ENCODE data around the gene PNPO. TPM values are rescaled to one million over a fixed set of nuclear protein-coding genes. Genes with fewer than 3 reads are reported as not detected.

The PNPO gene
- total RNA-seq, 1 donor from 2014 or later, result 43.5 TPM

GRCh38 chr17:47959825-47960655 is 18.7 kb downstream of the PNPO start:
- H3K36me3 ChIP-seq (ENCODE audit: control insufficient read depth, insufficient read depth, low read length), result no peaks in the 10 kb centered on the region
- H3K27me3 ChIP-seq (ENCODE audit: control insufficient read depth, insufficient read depth, low read length), result no peaks in the 10 kb centered on the region
- H3K4me3 ChIP-seq (ENCODE audit: low read depth, low read length), result no peak overlapping the region
- no peak for DNase-seq (ENCODE audit: low read depth)
- TF ChIP-seq CTCF (IDR thresholded peaks at IDR 0.05; ENCODE audit: insufficient read depth, low read length, poor library complexity, severe bottlenecking), result no peak

- TF ChIP-seq CTCF (IDR thresholded peaks at IDR 0.05; ENCODE audit: insufficient read depth, low read length, poor library complexity, severe bottlenecking), result no peak
- Histone ChIP-seq H3K36me3 (ENCODE audit: control insufficient read depth, insufficient read depth, low read length) (no peaks in the 10 kb centered on the region), H3K27me3 (ENCODE audit: control insufficient read depth, insufficient read depth, low read length) (no peaks in the 10 kb centered on the region), H3K4me3 (ENCODE audit: low read depth, low read length) (no peak overlapping the region)
- no peak for DNase-seq (ENCODE audit: low read depth)
These were observed 20.0 kb downstream of the PNPO start for GRCh38 chr17:47961406-47961805.

- Histone ChIP-seq H3K36me3 (ENCODE audit: control insufficient read depth, insufficient read depth, low read length) (no peaks in the 10 kb centered on the region), H3K27me3 (ENCODE audit: control insufficient read depth, insufficient read depth, low read length) (no peaks in the 10 kb centered on the region), H3K4me3 (ENCODE audit: low read depth, low read length) (no peak overlapping the region)
- no peak for DNase-seq (ENCODE audit: low read depth)
- TF ChIP-seq CTCF (IDR thresholded peaks at IDR 0.05; ENCODE audit: insufficient read depth, low read length, poor library complexity, severe bottlenecking), result no peak
These were observed 21.5 kb downstream of the PNPO start for GRCh38 chr17:47962901-47963300.

- DNase-seq (ENCODE audit: low read depth), result no peak
- TF ChIP-seq CTCF (IDR thresholded peaks at IDR 0.05; ENCODE audit: insufficient read depth, low read length, poor library complexity, severe bottlenecking), result no peak
These were observed 23.5 kb downstream of the PNPO start for GRCh38 chr17:47964856-47965255.

GRCh38 chr17:47966079-47966519 is 24.7 kb downstream of the PNPO start:
- Histone ChIP-seq H3K4me3 (ENCODE audit: low read depth, low read length) (no peak overlapping the region), H3K27me3 (ENCODE audit: control insufficient read depth, insufficient read depth, low read length) (no peaks in the 10 kb centered on the region), H3K36me3 (ENCODE audit: control insufficient read depth, insufficient read depth, low read length) (no peaks in the 10 kb centered on the region)
- TF ChIP-seq CTCF (IDR thresholded peaks at IDR 0.05; ENCODE audit: insufficient read depth, low read length, poor library complexity, severe bottlenecking), result no peak
- DNase-seq (ENCODE audit: low read depth), result no peak

More at GRCh38 chr17:47964856-47965255, 23.5 kb downstream of the PNPO start:
- H3K36me3 ChIP-seq (ENCODE audit: control insufficient read depth, insufficient read depth, low read length), result no peaks in the 10 kb centered on the region
- H3K4me3 ChIP-seq (ENCODE audit: low read depth, low read length), result no peak overlapping the region
- no peaks in the 10 kb centered on the region for H3K27me3 ChIP-seq (ENCODE audit: control insufficient read depth, insufficient read depth, low read length)

Data from kidney epithelial cell (primary cell).